Endodermal cell (in vitro differentiated cells): ENCODE results near the gene SCAPER. TPM values are rescaled to one million over a fixed set of nuclear protein-coding genes. Genes with fewer than 3 reads are reported as not detected.

Experiments used
- DNase-seq: peaks from one replicate; pipeline ENCODE4 v3.0.0-alpha.2; 2017
- H3K27ac ChIP-seq: 2 replicates; pipeline ENCODE4 v1.5.1; 2013; ENCODE audit warnings: mild to moderate bottlenecking, low read depth, low read length, moderate library complexity
- H3K27me3 ChIP-seq: 2 replicates; pipeline ENCODE4 v1.6.1; 2013; ENCODE audit warnings: mild to moderate bottlenecking, low read length, moderate library complexity; ENCODE audit not compliant: insufficient read depth, control insufficient read depth, poor library complexity, severe bottlenecking
- H3K36me3 ChIP-seq: 2 replicates; pipeline ENCODE4 v1.7.0; 2013; ENCODE audit warnings: mild to moderate bottlenecking, low read length, moderate library complexity; ENCODE audit not compliant: control insufficient read depth, insufficient read depth
- H3K4me1 ChIP-seq: one replicate; pipeline ENCODE4 v1.7.0; 2013; ENCODE audit warnings: low read length; ENCODE audit not compliant: control insufficient read depth, insufficient read depth
- H3K4me3 ChIP-seq: 2 replicates; pipeline ENCODE4 v1.5.1; 2013; ENCODE audit warnings: mild to moderate bottlenecking, low read length, moderate library complexity
- H3K9ac ChIP-seq: 2 replicates; pipeline ENCODE4 v1.6.1; 2013; ENCODE audit warnings: mild to moderate bottlenecking, low read length, moderate library complexity; ENCODE audit not compliant: poor library complexity, severe bottlenecking; ENCODE audit errors: extremely low read depth
- H3K9me3 ChIP-seq: 2 replicates; pipeline ENCODE4 v1.6.1; 2013; ENCODE audit warnings: mild to moderate bottlenecking, low read length, moderate library complexity; ENCODE audit not compliant: control insufficient read depth
- H3K27ac Mint-ChIP-seq: 2 replicates; pipeline ENCODE4 v1.8.0; 2020; ENCODE audit warnings: mixed read lengths
- H3K27me3 Mint-ChIP-seq: 2 replicates; pipeline ENCODE4 v1.8.0; 2021; ENCODE audit warnings: mild to moderate bottlenecking, mixed read lengths; ENCODE audit not compliant: insufficient read depth
- H3K36me3 Mint-ChIP-seq: 2 replicates; pipeline ENCODE4 v1.8.0; 2020; ENCODE audit warnings: low read depth, mixed read lengths
- H3K4me1 Mint-ChIP-seq: 2 replicates; pipeline ENCODE4 v1.8.0; 2020; ENCODE audit warnings: mixed read lengths
- H3K4me3 Mint-ChIP-seq: 2 replicates; pipeline ENCODE4 v1.8.0; 2020; ENCODE audit warnings: mild to moderate bottlenecking, moderate library complexity, mixed read lengths
- H3K9me3 Mint-ChIP-seq: 2 replicates; pipeline ENCODE4 v1.8.0; 2020; ENCODE audit warnings: mild to moderate bottlenecking, mixed read lengths
- CTCF ChIP-seq: fragments of 200-600 bp; sonication (generic); conservative IDR thresholded peaks from 2 replicates; pipeline ENCODE4 v1.5.0; 2021; ENCODE audit warnings: antibody characterized with exemption, mild to moderate bottlenecking
- WGBS, 2 experiments: methylation state at CpG; one replicate each; pipeline versions ENCODE4 v1.1.5 to v1.1.7; 2013; ENCODE audit warnings: missing lambda C conversion rate in 2 of 2, mixed read lengths in 1 of 2; ENCODE audit not compliant: insufficient coverage in 1 of 2, insufficient read length in 1 of 2; 5-methylcytosine and 5-hydroxymethylcytosine counted together
- total RNA-seq, 2 donors: library from RNA; stranded (reverse); fragmentation: NEBNext Ultra II Directional in 1 of 2; extraction: Animal tissue kit (Norgen Biotek cat#: 25700) in 1 of 2; gene quantifications; 2 replicates in 1 of 2; 3 replicates in 1 of 2; pipeline ENCODE4 v1.2.1, GENCODE V29; 2021

Gene SCAPER
- total RNA-seq, 2 donors from 2014 or later = 8.9 to 12.2 TPM

GRCh38 chr15:76756381-76756780, 148.8 kb downstream of the SCAPER start:
- no peaks in the 10 kb centered on the region for H3K9me3 Mint-ChIP-seq
- no peaks in the 10 kb centered on the region for H3K36me3 Mint-ChIP-seq
- TF ChIP-seq CTCF = no peak
- no peaks in the 10 kb centered on the region for H3K27me3 Mint-ChIP-seq
- H3K4me3 ChIP-seq = no peak overlapping the region
- H3K36me3 ChIP-seq = no peaks in the 10 kb centered on the region
- DNase-seq = no peak
- H3K4me3 Mint-ChIP-seq = no peak overlapping the region
- H3K27me3 ChIP-seq = no peaks in the 10 kb centered on the region
- H3K27ac ChIP-seq = no peak overlapping the region
- no peak overlapping the region for H3K9ac ChIP-seq
- no peak overlapping the region for H3K27ac Mint-ChIP-seq
- no peaks in the 10 kb centered on the region for H3K9me3 ChIP-seq
- H3K4me1 Mint-ChIP-seq = no peaks in the 10 kb centered on the region
- H3K4me1 ChIP-seq = no peaks in the 10 kb centered on the region

- Mint-ChIP-seq H3K4me3 (no peak overlapping the region), H3K9me3 (no peaks in the 10 kb centered on the region), H3K36me3 (no peaks in the 10 kb centered on the region), H3K27me3 (no peaks in the 10 kb centered on the region), H3K4me1 (no peaks in the 10 kb centered on the region), H3K27ac (no peak overlapping the region)
- WGBS, 2 experiments = 94% methylated on average over 2 to 6 of the region's 6 CpGs
- H3K4me3 ChIP-seq = no peak overlapping the region
- no peak overlapping the region for H3K27ac ChIP-seq
- H3K36me3 ChIP-seq = no peaks in the 10 kb centered on the region
- no peaks in the 10 kb centered on the region for H3K9me3 ChIP-seq
- TF ChIP-seq CTCF = no peak
- H3K27me3 ChIP-seq = no peaks in the 10 kb centered on the region
- no peak for DNase-seq
- no peaks in the 10 kb centered on the region for H3K4me1 ChIP-seq
- no peak overlapping the region for H3K9ac ChIP-seq
Observed at GRCh38 chr15:76753771-76754170, 151.4 kb downstream of the SCAPER start.

DNA sequence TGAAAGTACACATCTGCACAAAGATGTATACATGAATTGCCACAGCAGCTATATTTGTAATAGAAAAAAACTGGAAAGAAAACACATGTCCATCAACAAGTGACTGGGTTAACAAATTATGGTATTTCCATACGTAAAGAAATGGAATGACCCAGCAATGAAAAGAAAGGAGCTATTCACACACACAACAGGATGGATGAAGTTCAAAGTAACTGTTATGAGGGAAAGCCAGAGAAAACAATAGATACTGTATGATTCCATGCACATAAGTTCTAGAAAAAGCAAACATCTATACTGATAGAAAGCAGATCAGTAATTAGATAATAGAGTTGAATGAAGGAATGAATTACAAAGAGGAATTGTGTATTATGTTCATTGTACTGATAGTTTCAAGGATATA, 152.0 kb downstream of the SCAPER start:
- Mint-ChIP-seq H3K27me3 (no peaks in the 10 kb centered on the region), H3K36me3 (no peaks in the 10 kb centered on the region), H3K4me3 (no peak overlapping the region), H3K27ac (no peak overlapping the region), H3K4me1 (no peaks in the 10 kb centered on the region), H3K9me3 (no peaks in the 10 kb centered on the region)
- Histone ChIP-seq H3K36me3 (no peaks in the 10 kb centered on the region), H3K27me3 (no peaks in the 10 kb centered on the region), H3K27ac (no peak overlapping the region), H3K9ac (no peak overlapping the region), H3K4me3 (no peak overlapping the region), H3K9me3 (no peaks in the 10 kb centered on the region), H3K4me1 (no peaks in the 10 kb centered on the region)
- no peak for DNase-seq
- TF ChIP-seq CTCF = no peak
- 100% methylated on average over 1 of the region's 1 CpG; no CpG with 5 or more reads in 1 of the 2 experiments for WGBS, 2 experiments
